IPS-15b (cell line): ENCODE results near the gene BPGM.

Experiments used
- H3K27me3 ChIP-seq: one replicate; pipeline ENCODE4 v1.6.1; 2013; ENCODE audit warnings: low read length; ENCODE audit not compliant: control insufficient read depth, insufficient read depth
- H3K36me3 ChIP-seq: one replicate; pipeline ENCODE4 v1.6.1; 2013; ENCODE audit warnings: low read length; ENCODE audit not compliant: control insufficient read depth, insufficient read depth
- H3K4me1 ChIP-seq: one replicate; pipeline ENCODE4 v1.6.1; 2013; ENCODE audit warnings: mild to moderate bottlenecking, low read length; ENCODE audit not compliant: control insufficient read depth, insufficient read depth
- H3K4me3 ChIP-seq: one replicate; pipeline ENCODE4 v1.5.1; 2013; ENCODE audit warnings: low read depth, low read length
- H3K9ac ChIP-seq: one replicate; pipeline ENCODE4 v1.6.1; 2013; ENCODE audit warnings: low read depth, mild to moderate bottlenecking, low read length
- H3K9me3 ChIP-seq: one replicate; pipeline ENCODE4 v1.6.1; 2013; ENCODE audit warnings: mild to moderate bottlenecking, low read length; ENCODE audit not compliant: control insufficient read depth, insufficient read depth

Gene BPGM

GRCh38 chr7:134692344-134692705 lies 45.7 kb downstream of the BPGM start:
- Histone ChIP-seq H3K36me3 (no peaks in the 10 kb centered on the region), H3K4me3 (no peak overlapping the region), H3K9ac (no peak overlapping the region), H3K27me3 (no peaks in the 10 kb centered on the region), H3K4me1 (no peaks in the 10 kb centered on the region), H3K9me3 (no peaks in the 10 kb centered on the region)

DNA sequence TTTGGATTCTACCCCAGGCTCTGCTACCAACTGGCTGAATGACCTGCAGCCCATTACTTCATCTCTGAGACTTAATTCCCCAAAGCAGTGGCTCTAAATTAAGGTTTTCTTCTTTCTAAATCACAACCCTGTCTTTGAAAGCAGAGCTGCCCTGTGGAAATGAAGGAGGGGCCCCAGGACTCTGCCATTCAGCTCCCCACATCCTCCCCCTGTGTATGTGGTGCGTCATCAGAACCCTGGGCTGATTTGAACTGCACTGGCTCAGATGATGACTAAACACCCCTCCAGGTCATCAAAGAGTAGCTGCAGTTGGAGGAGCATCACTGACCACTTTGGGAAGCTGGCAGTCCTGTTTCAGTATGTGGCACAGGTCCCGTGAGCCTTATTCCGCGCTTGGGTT lies 46.6 kb downstream of the BPGM start:
- no peaks in the 10 kb centered on the region for H3K4me1 ChIP-seq
- no peaks in the 10 kb centered on the region for H3K27me3 ChIP-seq
- no peaks in the 10 kb centered on the region for H3K36me3 ChIP-seq
- no peak overlapping the region for H3K9ac ChIP-seq
- no peaks in the 10 kb centered on the region for H3K9me3 ChIP-seq
- no peak overlapping the region for H3K4me3 ChIP-seq

- H3K36me3 ChIP-seq = no peaks in the 10 kb centered on the region
- H3K9ac ChIP-seq = no peak overlapping the region
- H3K4me3 ChIP-seq = no peak overlapping the region
- no peaks in the 10 kb centered on the region for H3K27me3 ChIP-seq
- peaks cover 4% of the 10 kb centered on the region for H3K4me1 ChIP-seq
- H3K9me3 ChIP-seq = no peaks in the 10 kb centered on the region
Measured at GRCh38 chr7:134694299-134694698, 47.6 kb downstream of the BPGM start.

DNA sequence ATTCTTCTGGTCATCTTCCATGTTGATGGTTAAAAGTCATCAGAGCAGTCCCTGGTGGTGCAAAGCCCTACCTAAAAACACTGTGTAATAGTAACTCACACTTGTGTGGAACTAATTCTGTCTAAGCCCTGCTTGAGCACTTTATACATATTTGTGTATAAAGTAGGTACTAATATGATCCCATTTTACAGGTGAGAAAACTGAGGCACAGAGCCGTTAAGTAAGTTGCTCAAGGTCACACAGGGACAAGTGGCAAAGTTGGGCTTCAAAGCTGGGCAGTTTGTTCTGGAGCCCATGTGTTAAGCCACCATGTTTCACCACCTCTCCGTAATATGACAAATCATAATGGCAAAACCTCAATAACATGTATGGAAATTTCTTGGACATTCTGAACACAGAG lies 48.1 kb downstream of the BPGM start:
- Histone ChIP-seq H3K9me3 (no peaks in the 10 kb centered on the region), H3K4me1 (peaks cover 4% of the 10 kb centered on the region), H3K27me3 (no peaks in the 10 kb centered on the region), H3K9ac (no peak overlapping the region), H3K36me3 (no peaks in the 10 kb centered on the region), H3K4me3 (no peak overlapping the region)

GRCh38 chr7:134695321-134695860 lies 48.7 kb downstream of the BPGM start:
- H3K9ac ChIP-seq = no peak overlapping the region
- peaks cover 4% of the 10 kb centered on the region for H3K4me1 ChIP-seq
- no peaks in the 10 kb centered on the region for H3K9me3 ChIP-seq
- no peaks in the 10 kb centered on the region for H3K36me3 ChIP-seq
- no peak overlapping the region for H3K4me3 ChIP-seq
- no peaks in the 10 kb centered on the region for H3K27me3 ChIP-seq

DNA sequence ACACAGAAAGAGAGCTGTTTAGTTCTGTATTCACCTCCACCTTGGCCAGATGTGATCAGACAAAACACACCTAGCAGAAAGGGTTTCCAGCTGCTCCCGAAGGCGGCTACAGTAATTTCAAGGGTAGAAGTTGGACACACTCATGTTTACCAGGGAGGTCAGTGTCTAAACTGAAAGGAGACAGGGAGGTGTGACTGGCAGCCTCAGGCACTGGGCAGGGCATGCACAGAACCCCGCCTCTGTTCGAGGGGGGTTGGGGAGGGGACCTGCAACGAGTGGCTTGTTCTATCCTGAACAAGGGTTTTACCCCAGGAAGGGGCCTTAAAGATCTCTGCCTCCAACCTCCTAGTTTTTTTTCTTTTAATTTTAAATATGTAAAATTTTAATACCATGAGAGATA lies 49.6 kb downstream of the BPGM start:
- no peak overlapping the region for H3K4me3 ChIP-seq
- no peak overlapping the region for H3K9ac ChIP-seq

GRCh38 chr7:134697205-134697886 lies 50.7 kb downstream of the BPGM start:
- Histone ChIP-seq H3K27me3 (no peaks in the 10 kb centered on the region), H3K9ac (no peak overlapping the region), H3K4me1 (peaks cover 4% of the 10 kb centered on the region), H3K4me3 (no peak overlapping the region), H3K9me3 (no peaks in the 10 kb centered on the region), H3K36me3 (no peaks in the 10 kb centered on the region)

More for the DNA sequence above, 49.6 kb downstream of the BPGM start:
- H3K9me3 ChIP-seq = no peaks in the 10 kb centered on the region
- H3K4me1 ChIP-seq = peaks cover 4% of the 10 kb centered on the region
- H3K27me3 ChIP-seq = no peaks in the 10 kb centered on the region
- H3K36me3 ChIP-seq = no peaks in the 10 kb centered on the region

- H3K9ac ChIP-seq = no peak overlapping the region
- no peaks in the 10 kb centered on the region for H3K36me3 ChIP-seq
- no peaks in the 10 kb centered on the region for H3K9me3 ChIP-seq
- no peaks in the 10 kb centered on the region for H3K27me3 ChIP-seq
- no peak overlapping the region for H3K4me3 ChIP-seq
- peaks cover 6% of the 10 kb centered on the region for H3K4me1 ChIP-seq
Measured at GRCh38 chr7:134698481-134698880, 51.8 kb downstream of the BPGM start.

DNA sequence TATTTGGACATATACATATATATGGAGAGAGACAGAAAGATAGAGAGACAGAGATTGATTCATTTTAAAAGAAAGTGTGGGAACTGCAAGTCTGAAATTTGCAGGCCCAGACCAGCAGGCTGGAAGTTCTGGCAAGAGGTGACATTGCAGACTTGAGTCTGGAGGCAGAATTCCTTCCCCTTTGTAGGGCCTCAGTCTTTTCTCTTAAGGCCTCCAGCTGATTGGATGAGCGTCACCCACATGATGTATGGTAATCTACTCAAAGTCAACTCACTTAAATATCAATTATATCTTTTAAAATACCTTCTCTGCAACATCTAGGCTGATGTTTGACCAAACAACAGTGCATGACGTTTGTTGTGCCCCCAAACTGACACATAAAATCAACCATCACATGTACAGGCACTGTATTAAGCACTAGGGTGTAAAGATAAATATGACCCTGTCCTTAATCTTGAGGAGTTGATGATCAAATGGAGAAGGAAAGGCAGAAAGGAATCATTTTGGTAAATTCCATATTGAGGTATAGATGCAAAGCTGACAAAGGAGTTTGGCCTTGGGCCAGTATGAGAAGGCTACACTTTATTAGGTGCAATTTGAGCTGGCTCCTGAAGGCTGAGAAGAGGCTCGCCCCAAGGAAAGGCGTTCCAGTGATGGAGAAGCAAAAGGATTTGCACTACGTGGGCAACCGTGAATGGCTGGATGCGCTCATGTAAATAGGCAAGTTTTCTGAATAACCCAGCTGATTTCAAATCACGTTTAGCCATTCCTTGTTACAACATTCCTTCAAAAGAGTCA lies 52.6 kb downstream of the BPGM start:
- Histone ChIP-seq H3K9me3 (no peaks in the 10 kb centered on the region), H3K4me1 (peaks cover 10% of the 10 kb centered on the region), H3K9ac (no peak overlapping the region), H3K36me3 (no peaks in the 10 kb centered on the region), H3K4me3 (no peak overlapping the region), H3K27me3 (no peaks in the 10 kb centered on the region)

DNA sequence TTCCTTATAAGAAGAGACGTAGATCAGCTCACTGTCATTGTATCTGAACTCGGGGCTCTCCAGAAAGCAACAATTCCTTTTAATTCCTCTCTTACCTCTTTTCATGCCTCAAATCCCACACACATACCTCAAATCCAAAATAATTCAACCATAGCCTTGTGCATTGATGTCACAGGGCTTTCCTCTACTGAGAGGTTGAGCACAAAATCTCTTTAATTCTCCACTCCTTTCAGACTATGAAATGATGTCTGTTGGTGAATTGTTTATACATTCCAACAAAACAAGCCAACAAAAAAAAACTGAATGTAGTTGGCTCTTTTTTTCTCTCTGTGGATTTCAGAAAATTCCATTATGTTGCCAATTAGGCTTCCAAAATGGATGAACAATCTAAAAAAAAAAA lies 53.2 kb downstream of the BPGM start:
- no peaks in the 10 kb centered on the region for H3K36me3 ChIP-seq
- H3K4me1 ChIP-seq = peaks cover 10% of the 10 kb centered on the region
- no peaks in the 10 kb centered on the region for H3K9me3 ChIP-seq
- no peak overlapping the region for H3K4me3 ChIP-seq
- H3K9ac ChIP-seq = no peak overlapping the region
- H3K27me3 ChIP-seq = no peaks in the 10 kb centered on the region

DNA sequence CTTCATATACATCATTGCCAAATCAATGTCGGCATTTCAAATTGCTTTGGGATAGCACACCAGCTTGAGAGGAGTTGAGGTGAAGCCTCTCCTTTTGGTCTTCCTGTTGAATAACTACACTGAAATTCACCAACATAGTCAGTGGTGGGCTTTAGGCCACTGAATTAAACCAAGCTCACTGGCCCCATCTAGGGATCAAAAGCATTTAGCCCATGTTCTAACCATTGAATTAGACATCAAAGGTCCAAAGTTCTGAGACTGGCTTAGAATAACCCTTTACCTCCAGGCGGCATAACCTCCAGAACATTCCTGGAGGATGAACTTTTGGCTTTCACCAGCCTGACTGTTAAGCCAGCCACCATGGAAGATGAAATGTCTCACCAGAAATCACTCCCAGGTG lies 54.6 kb downstream of the BPGM start:
- Histone ChIP-seq H3K4me1 (peaks cover 10% of the 10 kb centered on the region), H3K36me3 (no peaks in the 10 kb centered on the region), H3K4me3 (no peak overlapping the region), H3K27me3 (no peaks in the 10 kb centered on the region), H3K9ac (no peak overlapping the region), H3K9me3 (no peaks in the 10 kb centered on the region)
